ENCODE measurements around the gene PPP1R14D.

PPP1R14D gene

DNA sequence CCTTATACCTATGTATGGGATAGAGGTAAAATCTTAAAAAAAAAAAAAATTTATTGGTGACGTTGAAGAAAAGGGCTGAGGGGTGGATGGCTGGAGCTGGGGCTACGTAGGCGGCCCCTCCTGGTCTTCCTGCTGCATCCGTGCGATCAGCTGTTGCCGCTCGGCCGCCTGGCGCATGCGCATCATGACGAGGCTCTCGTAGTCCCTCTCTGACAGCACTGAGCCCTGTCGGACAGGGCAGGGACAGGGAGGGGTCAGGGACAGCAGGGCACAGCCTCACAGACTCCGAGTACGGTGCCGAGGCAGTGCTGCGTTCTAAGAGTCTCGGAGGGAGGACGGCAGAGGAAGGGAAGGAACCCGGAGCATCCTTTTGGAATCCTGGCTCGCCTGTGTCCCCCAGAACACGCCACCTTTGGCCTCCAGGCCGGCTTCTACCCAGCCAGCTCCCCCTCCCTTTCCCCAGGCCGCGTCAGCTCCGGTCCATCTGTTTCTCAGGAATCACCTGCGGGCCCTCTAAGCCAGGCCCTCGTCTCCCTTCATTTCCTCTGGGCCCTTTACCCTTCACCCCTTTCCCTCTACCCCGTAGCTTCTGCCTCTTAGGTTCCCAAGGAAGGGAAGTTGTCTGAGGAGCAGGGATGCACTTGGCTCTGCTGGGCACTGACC is 60.5 kb downstream of the PPP1R14D start:
- TF ChIP-seq, protein P1, sequence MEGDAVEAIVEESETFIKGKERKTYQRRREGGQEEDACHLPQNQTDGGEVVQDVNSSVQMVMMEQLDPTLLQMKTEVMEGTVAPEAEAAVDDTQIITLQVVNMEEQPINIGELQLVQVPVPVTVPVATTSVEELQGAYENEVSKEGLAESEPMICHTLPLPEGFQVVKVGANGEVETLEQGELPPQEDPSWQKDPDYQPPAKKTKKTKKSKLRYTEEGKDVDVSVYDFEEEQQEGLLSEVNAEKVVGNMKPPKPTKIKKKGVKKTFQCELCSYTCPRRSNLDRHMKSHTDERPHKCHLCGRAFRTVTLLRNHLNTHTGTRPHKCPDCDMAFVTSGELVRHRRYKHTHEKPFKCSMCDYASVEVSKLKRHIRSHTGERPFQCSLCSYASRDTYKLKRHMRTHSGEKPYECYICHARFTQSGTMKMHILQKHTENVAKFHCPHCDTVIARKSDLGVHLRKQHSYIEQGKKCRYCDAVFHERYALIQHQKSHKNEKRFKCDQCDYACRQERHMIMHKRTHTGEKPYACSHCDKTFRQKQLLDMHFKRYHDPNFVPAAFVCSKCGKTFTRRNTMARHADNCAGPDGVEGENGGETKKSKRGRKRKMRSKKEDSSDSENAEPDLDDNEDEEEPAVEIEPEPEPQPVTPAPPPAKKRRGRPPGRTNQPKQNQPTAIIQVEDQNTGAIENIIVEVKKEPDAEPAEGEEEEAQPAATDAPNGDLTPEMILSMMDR (IDR thresholded peaks at IDR 0.05), result no peak
- no peak overlapping the region for H3K27ac ChIP-seq
- H3K4me3 ChIP-seq, result no peak overlapping the region
- peaks cover 4 to 54% (median 19%) of the 10 kb centered on the region in 3 donors for H3K36me3 ChIP-seq
- no peaks in the 10 kb centered on the region for H3K9me3 ChIP-seq
- H3K4me1 ChIP-seq, result peaks cover 0 to 69% (median 25%) of the 10 kb centered on the region in 4 donors
- H3K27me3 ChIP-seq, result no peaks in the 10 kb centered on the region
- intact Hi-C loops (cut with DNase I; ENCODE audit: low total_unique reads), result loop anchor here (5.0 kb wide), 1 partner anchor 124 kb away; the partner anchor contains the start of gene VPS18
- DNase-seq, result no peak

DNA sequence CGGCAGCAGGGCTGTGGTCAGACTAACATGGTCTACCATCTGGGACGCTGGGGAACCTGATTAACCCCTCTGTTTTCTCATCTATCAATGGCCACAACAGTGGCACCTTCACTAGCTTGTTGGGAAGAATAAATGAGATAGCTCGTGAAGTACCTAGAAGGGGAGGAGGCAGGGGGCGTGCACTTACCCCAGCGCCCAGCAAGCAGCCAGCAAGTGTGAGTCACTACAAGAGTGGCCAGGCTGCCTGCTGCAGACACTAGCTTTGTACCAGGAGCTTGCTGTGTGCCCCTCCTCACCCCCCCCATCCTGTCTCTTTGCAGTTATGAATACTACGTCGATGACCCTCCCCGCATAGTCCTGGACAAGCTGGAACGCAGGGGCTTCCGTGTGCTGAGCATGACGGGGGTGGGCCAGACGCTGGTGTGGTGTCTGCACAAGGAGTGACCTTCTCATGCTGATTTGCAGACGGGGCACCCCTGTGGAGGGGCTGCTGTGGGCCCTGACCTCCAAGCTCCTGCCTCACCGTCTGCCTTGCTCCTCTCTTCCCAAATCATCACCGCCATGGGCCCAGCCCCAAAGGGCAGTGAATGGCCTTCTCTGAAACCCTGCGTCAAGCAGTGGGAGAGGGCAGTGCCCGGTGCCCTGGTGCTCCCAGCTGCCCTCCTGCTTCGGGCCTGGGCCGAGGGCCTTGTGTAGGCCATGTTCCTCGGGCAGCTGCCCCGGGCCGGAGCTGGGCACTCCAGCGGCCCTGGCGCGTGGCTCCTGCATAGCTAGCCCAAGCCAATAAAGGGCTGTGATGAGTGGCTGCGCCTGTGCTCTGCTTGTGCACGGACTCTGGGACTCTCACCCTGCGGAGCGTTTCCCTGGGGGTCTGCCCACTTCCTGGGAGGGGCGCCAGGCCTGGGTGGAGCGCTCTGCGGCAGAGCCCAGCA is 61.3 kb downstream of the PPP1R14D start:
- no peaks in the 10 kb centered on the region for H3K9me3 ChIP-seq
- TF ChIP-seq, protein P1 (IDR thresholded peaks at IDR 0.05), result no peak
- H3K36me3 ChIP-seq, result peaks cover 0 to 46% (median 11%) of the 10 kb centered on the region in 3 donors
- H3K4me1 ChIP-seq, result peaks cover 0 to 69% (median 27%) of the 10 kb centered on the region in 4 donors
- DNase-seq, result no peak
- no peaks in the 10 kb centered on the region for H3K27me3 ChIP-seq
- H3K4me3 ChIP-seq, result no peak overlapping the region
- H3K27ac ChIP-seq, result peak overlapping the region; percentile 87 to 89
- intact Hi-C loops (cut with DNase I; ENCODE audit: low total_unique reads), result loop anchor here (5.0 kb wide), 1 partner anchor 125 kb away; the partner anchor contains the start of gene VPS18

DNA sequence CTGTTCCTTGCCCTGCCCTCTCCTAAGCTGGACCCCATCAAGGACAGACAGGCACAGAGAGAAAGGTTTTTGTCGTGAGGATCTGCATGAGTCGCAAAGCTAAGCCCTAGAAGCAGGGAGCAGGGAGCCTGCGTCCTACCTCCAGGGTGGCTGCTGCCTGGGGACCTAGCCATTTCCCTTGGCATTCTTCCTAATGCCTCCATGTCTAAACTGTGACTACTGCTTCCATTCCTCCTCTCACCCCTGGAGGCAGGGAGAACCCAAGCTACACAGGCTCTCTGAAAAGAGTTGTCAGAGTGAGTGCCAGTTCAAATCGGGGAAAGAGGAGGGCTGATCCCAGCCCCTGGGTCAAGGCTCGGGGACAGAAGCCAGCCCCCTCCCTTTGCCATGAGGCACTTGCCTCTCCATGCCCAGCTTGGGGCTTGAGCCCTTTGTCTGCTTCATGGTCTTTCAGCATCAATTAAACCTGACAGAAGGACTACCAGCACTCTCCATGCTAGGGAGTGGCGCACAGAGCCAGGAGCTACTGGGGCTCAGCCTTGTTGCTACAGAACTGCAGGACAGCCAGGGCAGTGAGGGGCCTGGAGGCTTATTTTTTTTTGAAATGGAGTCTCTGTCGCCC is 62.2 kb downstream of the PPP1R14D start:
- Histone ChIP-seq H3K4me3 (no peak overlapping the region), H3K27ac (peak overlapping the region; percentile 87 to 89), H3K4me1 (peaks cover 0 to 69% (median 27%) of the 10 kb centered on the region in 4 donors), H3K27me3 (no peaks in the 10 kb centered on the region), H3K36me3 (peaks cover 0 to 37% (median 5%) of the 10 kb centered on the region in 3 donors), H3K9me3 (no peaks in the 10 kb centered on the region)
- intact Hi-C loops (cut with DNase I; ENCODE audit: low total_unique reads), result loop anchor here (5.0 kb wide), 1 partner anchor 126 kb away; the partner anchor contains the start of gene VPS18
- no peak for DNase-seq
- TF ChIP-seq, protein P1 (IDR thresholded peaks at IDR 0.05), result no peak

Data from tibial artery (tissue), 4 donors.